HG02938 (cell line): ENCODE measurements around the gene SYT13.
"Not testable (repeated sequence)": the region's sequence is repeated elsewhere in the genome, so short reads cannot be mapped to it uniquely, and the experiment has no call there.

Source experiments
- ATAC-seq: cut with Tn5 transposase; IDR thresholded peaks from one replicate; pipeline ENCODE4 v1.9.1; 2021; ENCODE audit warnings: mild to moderate bottlenecking, moderate library complexity; ENCODE audit not compliant: unreplicated experiment

Gene SYT13

GRCh38 chr11:45250035-45250718 lies 36.0 kb downstream of the SYT13 start:
- ATAC-seq: no peak

- ATAC-seq: not testable (repeated sequence)
Measured at GRCh38 chr11:45249372-45249771, 36.8 kb downstream of the SYT13 start.

- no peak for ATAC-seq
Measured at GRCh38 chr11:45248501-45249011, 37.6 kb downstream of the SYT13 start.

- ATAC-seq: no peak
Measured at GRCh38 chr11:45247433-45247832, 38.7 kb downstream of the SYT13 start.

- no peak for ATAC-seq
Measured at GRCh38 chr11:45246241-45246640, 39.9 kb downstream of the SYT13 start.

GRCh38 chr11:45245218-45246045 lies 40.7 kb downstream of the SYT13 start:
- ATAC-seq: no peak

GRCh38 chr11:45243967-45244366 lies 42.2 kb downstream of the SYT13 start:
- ATAC-seq: no peak

- ATAC-seq: no peak
Measured at GRCh38 chr11:45239733-45240132, 46.4 kb downstream of the SYT13 start.

GRCh38 chr11:45238724-45239123 lies 47.4 kb downstream of the SYT13 start:
- no peak for ATAC-seq

- ATAC-seq: no peak
Measured at GRCh38 chr11:45237711-45238315, 48.3 kb downstream of the SYT13 start.

- no peak for ATAC-seq
Measured at GRCh38 chr11:45234306-45235006, 51.7 kb downstream of the SYT13 start.

- ATAC-seq: no peak
Measured at GRCh38 chr11:45233804-45234170, 52.4 kb downstream of the SYT13 start.

- no peak for ATAC-seq
Measured at GRCh38 chr11:45233121-45233803, 52.9 kb downstream of the SYT13 start.

- no peak for ATAC-seq
Measured at GRCh38 chr11:45232341-45233080, 53.6 kb downstream of the SYT13 start.

GRCh38 chr11:45229401-45230020 lies 56.6 kb downstream of the SYT13 start:
- no peak for ATAC-seq

GRCh38 chr11:45227836-45228235 lies 58.3 kb downstream of the SYT13 start:
- no peak for ATAC-seq

GRCh38 chr11:45226901-45227300 lies 59.2 kb downstream of the SYT13 start:
- no peak for ATAC-seq

- no peak for ATAC-seq
Measured at GRCh38 chr11:45225961-45226871, 59.9 kb downstream of the SYT13 start.
